K562 (cell line): ENCODE results near the gene ORAI3. TPM values are rescaled to one million over a fixed set of nuclear protein-coding genes. Genes with fewer than 3 reads are reported as not detected.

Source experiments
- ATAC-seq: fragments of 200-7000 bp; cut with Tn5 transposase; 3 replicates; pipeline ENCODE4 v1.9.1; 2020; ENCODE audit warnings: moderate library complexity
- BruUV-seq: library from RNA; stranded (reverse); fragments of 400-500 nt; replicated peaks from 2 replicates; lab custom pipeline; 2021; lab: Mats Ljungman, UMichigan
- CTCF ChIA-PET: fragments of 300-600 bp; formaldehyde crosslinking; extraction: SDS; loops from one replicate; lab custom pipeline; 2021; ENCODE audit warnings: low intra/inter-chr PET ratio; lab: Yijun Ruan, JAX
- POLR2A ChIA-PET: fragments of 300-600, 350-650 bp; sonication (Branson Sonifier 250); formaldehyde crosslinking; extraction: SDS; loops from one replicate; lab custom pipeline; 2021; ENCODE audit warnings: antibody characterized with exemption, inconsistent platforms; lab: Yijun Ruan, JAX
- DNase-seq, 4 experiments: peaks; one replicate each; pipeline versions ENCODE4 v3.0.0 to v3.0.0-alpha.2; 2011 to 2018; ENCODE audit warnings: low spot score in 3 of 4, mixed read lengths in 3 of 4; ENCODE audit errors: extremely low read depth in 1 of 4
- FAIRE-seq: peaks from 2 replicates; lab custom pipeline; 2011; peaks lifted over from hg19 to GRCh38; lab: Jason Lieb, UNC
- H2AFZ ChIP-seq: 2 replicates; pipeline ENCODE4 v1.6.0; 2011; ENCODE audit warnings: low read depth, low read length, control low read depth, inconsistent platforms
- H3K27ac ChIP-seq: fragments of 200-600 bp; 3 replicates; pipeline ENCODE4 v1.8.0; 2011; ENCODE audit warnings: low read depth, mild to moderate bottlenecking, control low read depth, inconsistent platforms, low read length, moderate library complexity, mixed read lengths; ENCODE audit errors: extremely low read depth
- H3K27me3 ChIP-seq, 2 experiments: fragments of 300-600 bp in 1 of 2; 2 replicates in 1 of 2; 3 replicates in 1 of 2; pipeline versions ENCODE4 v1.6.0 to v1.8.0; 2011; ENCODE audit warnings: inconsistent platforms in 2 of 2, low read length in 2 of 2, mild to moderate bottlenecking in 1 of 2, mixed read lengths in 1 of 2, moderate library complexity in 1 of 2; ENCODE audit not compliant: control insufficient read depth in 2 of 2, insufficient read depth in 2 of 2
- H3K36me3 ChIP-seq: fragments of 300-600 bp; 3 replicates; pipeline ENCODE4 v1.8.0; 2011; ENCODE audit warnings: mild to moderate bottlenecking, low read length, inconsistent platforms; ENCODE audit not compliant: control insufficient read depth, insufficient read depth
- H3K4me1 ChIP-seq, 2 experiments: fragments of 200-600 bp in 1 of 2; replicated peaks in 1 of 2; 2 replicates in 1 of 2; 3 replicates in 1 of 2; pipeline versions ENCODE4 v1.5.1 to v1.8.0; 2011; ENCODE audit warnings: inconsistent platforms in 2 of 2, low read length in 2 of 2, mild to moderate bottlenecking in 1 of 2, mixed read lengths in 1 of 2, moderate library complexity in 1 of 2; ENCODE audit not compliant: control insufficient read depth in 2 of 2, insufficient read depth in 2 of 2
- H3K4me2 ChIP-seq: 2 replicates; pipeline ENCODE4 v1.6.1; 2011; ENCODE audit warnings: low read length, control low read depth, inconsistent platforms, mixed read lengths; ENCODE audit not compliant: insufficient read depth
- H3K4me3 ChIP-seq: fragments of 200-600 bp; sonication (generic), shearing (Covaris generic); 2 replicates; pipeline ENCODE4 v1.5.1; 2016; ENCODE audit warnings: control low read depth, inconsistent platforms
- H3K79me2 ChIP-seq: fragments of 200-600 bp; 3 replicates; pipeline ENCODE4 v1.8.0; 2011; ENCODE audit warnings: low read length, inconsistent platforms; ENCODE audit not compliant: control insufficient read depth, insufficient read depth
- H3K9ac ChIP-seq, 2 experiments: 2 replicates each; pipeline versions ENCODE4 v1.6.0 to v1.6.1; 2011; ENCODE audit warnings: low read depth in 2 of 2, low read length in 2 of 2, control low read depth in 1 of 2, inconsistent platforms in 1 of 2, mild to moderate bottlenecking in 1 of 2, mixed read lengths in 1 of 2; ENCODE audit not compliant: insufficient read depth in 1 of 2
- H3K9me1 ChIP-seq: one replicate; pipeline ENCODE4 v1.6.0; 2011; ENCODE audit warnings: inconsistent platforms, mild to moderate bottlenecking, low read length, moderate library complexity; ENCODE audit not compliant: control insufficient read depth, insufficient read depth
- H3K9me3 ChIP-seq: replicated peaks from 2 replicates; pipeline ENCODE4 v1.5.1; 2011; ENCODE audit warnings: low read depth, low read length, inconsistent platforms; ENCODE audit not compliant: control insufficient read depth, insufficient read depth
- H4K20me1 ChIP-seq: replicated peaks from 2 replicates; pipeline ENCODE4 v1.6.1; 2011; ENCODE audit warnings: low read length, inconsistent platforms, mixed read lengths; ENCODE audit not compliant: control insufficient read depth, insufficient read depth
- HNRNPH1 ChIP-seq: fragments of 200-400 bp; formaldehyde crosslinking; optimal IDR thresholded peaks from 2 replicates; pipeline ENCODE3; 2017; ENCODE audit warnings: low read depth, mild to moderate bottlenecking, low read length, moderate library complexity
- KAT2B ChIP-seq: IDR thresholded peaks from one replicate; pipeline ENCODE4 v1.6.1; 2012; ENCODE audit warnings: low read depth, mild to moderate bottlenecking, control low read depth, inconsistent platforms, low read length, moderate library complexity
- MYNN ChIP-seq, 2 experiments: sonication (generic); formaldehyde crosslinking in 1 of 2; IDR thresholded peaks; 2 replicates each; pipeline versions ENCODE4 v1.5.0 to v1.6.1; 2016 to 2020; ENCODE audit warnings: antibody characterized with exemption in 1 of 2, missing genetic modification reagents in 1 of 2
- NFIC ChIP-seq: fragments of 450-650 bp; IDR thresholded peaks from 2 replicates; pipeline ENCODE4 v1.6.1; 2017; ENCODE audit warnings: mild to moderate bottlenecking, inconsistent platforms
- RAD21 ChIP-seq, 2 experiments: fragments of 250-450 bp in 1 of 2; fragments of 450-650 bp in 1 of 2; sonication (Bioruptor Pico) in 1 of 2; formaldehyde crosslinking in 1 of 2; IDR thresholded peaks in 1 of 2; conservative IDR thresholded peaks in 1 of 2; 2 replicates each; pipeline versions ENCODE4 v1.4.0 to v1.8.0; 2020 to 2022; ENCODE audit warnings: mild to moderate bottlenecking in 2 of 2, moderate library complexity in 1 of 2
- WGBS: fragments of 100-300 bp; shearing (Covaris generic); methylation state at CpG from one replicate; pipeline ENCODE4 v1.1.6; 2016; ENCODE audit warnings: low coverage, mixed read lengths; ENCODE audit not compliant: insufficient coverage; ENCODE audit errors: missing lambda C conversion rate; 5-methylcytosine and 5-hydroxymethylcytosine counted together
- in situ Hi-C: fragments of 300-500 bp; cut with MboI; formaldehyde crosslinking; loops from 4 replicates; pipeline ENCODE4 v1.15.0; 2018; ENCODE audit warnings: inconsistent platforms, mixed read lengths
- intact Hi-C: fragments of 100-400 bp; cut with micrococcal nuclease; formaldehyde crosslinking; loops from 2 replicates; pipeline ENCODE4 v1.14.2; 2022
- polyA plus RNA-seq, 8 experiments: library from polyadenylated mRNA; depleted of rRNA in 4 of 8; stranded (reverse) in 5 of 8; unstranded in 3 of 8; fragments of >200 nt; fragmentation: Nextera tagmentation in 2 of 8; fragmentation: Illumina TruSeq in 1 of 8; extraction: Ambion mirVana in 2 of 8; extraction: Trizol in 1 of 8; gene quantifications; 2 replicates each; pipeline versions ENCODE4 v1.2.1 to v1.2.3, GENCODE V29; 2011 to 2014; ENCODE audit warnings: inconsistent platforms in 1 of 8, missing spikeins in 1 of 8
- total RNA-seq, 7 experiments: library from RNA; depleted of rRNA in 6 of 7; stranded (reverse); fragments of >200 nt in 6 of 7; fragmentation: Illumina TruSeq in 2 of 7; extraction: Trizol in 2 of 7; gene quantifications; 2 replicates each; pipeline versions ENCODE4 v1.2.1 to v1.2.3, GENCODE V29; 2011 to 2021; ENCODE audit warnings: low replicate concordance in 1 of 7
- TF ChIP-seq, protein P1 (sequence below): fragments of 450-650 bp; IDR thresholded peaks from 2 replicates; pipeline ENCODE4 v1.6.1; 2016; ENCODE audit warnings: missing biosample characterization, missing genetic modification characterization
- TF ChIP-seq, protein P2 (sequence below): sonication (generic); formaldehyde crosslinking; IDR thresholded peaks from 2 replicates; pipeline ENCODE4 v1.8.1; 2023; ENCODE audit warnings: mild to moderate bottlenecking, missing genetic modification reagents
- TF ChIP-seq, protein P3 (sequence below), 3 experiments: IDR thresholded peaks in 2 of 3; conservative IDR thresholded peaks in 1 of 3; 2 replicates each; pipeline ENCODE4 v1.5.1; 2011 to 2012; ENCODE audit warnings: low read length in 3 of 3, mild to moderate bottlenecking in 3 of 3, control low read depth in 2 of 3, improper control_type of control experiment in 1 of 3, inconsistent platforms in 1 of 3, low read depth in 1 of 3, mixed read lengths in 1 of 3, moderate library complexity in 1 of 3; ENCODE audit not compliant: insufficient read depth in 2 of 3

Gene ORAI3
- total and polyA plus RNA-seq, 9 of the 15 experiments (the other 6 are each of a cell fraction or from before 2014, with no cell fraction given) = 4.9 to 23.3 (median 14.1) TPM

GRCh38 chr16:30971298-30971697, 22.4 kb downstream of the ORAI3 start:
- H3K27ac ChIP-seq = no peak overlapping the region
- H3K4me2 ChIP-seq = no peak overlapping the region
- FAIRE-seq (no peak), DNase-seq (no peak), ATAC-seq (no peak)
- H4K20me1 ChIP-seq = 0 out of 2 replicates have a peak, but pooled peaks cover 5% of the 10 kb centered on the region
- no peaks in the 10 kb centered on the region for H3K27me3 ChIP-seq
- H3K4me1 ChIP-seq = peaks cover 8 to 16% of the 10 kb centered on the region in 2 experiments; a peak in 4 of 5 replicates
- no peak overlapping the region for H3K9ac ChIP-seq
- in situ Hi-C loops (loop anchor here (25.0 kb wide), 1 partner anchor 891 kb away; the partner anchor contains the start of gene ZNF267), intact Hi-C loops (no loop called here)
- no peak for TF ChIP-seq NFIC
- TF ChIP-seq, protein P1, sequence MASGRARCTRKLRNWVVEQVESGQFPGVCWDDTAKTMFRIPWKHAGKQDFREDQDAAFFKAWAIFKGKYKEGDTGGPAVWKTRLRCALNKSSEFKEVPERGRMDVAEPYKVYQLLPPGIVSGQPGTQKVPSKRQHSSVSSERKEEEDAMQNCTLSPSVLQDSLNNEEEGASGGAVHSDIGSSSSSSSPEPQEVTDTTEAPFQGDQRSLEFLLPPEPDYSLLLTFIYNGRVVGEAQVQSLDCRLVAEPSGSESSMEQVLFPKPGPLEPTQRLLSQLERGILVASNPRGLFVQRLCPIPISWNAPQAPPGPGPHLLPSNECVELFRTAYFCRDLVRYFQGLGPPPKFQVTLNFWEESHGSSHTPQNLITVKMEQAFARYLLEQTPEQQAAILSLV = no peak
- no peak overlapping the region for H3K4me3 ChIP-seq
- no TSS peak for BruUV-seq
- H3K9me1 ChIP-seq = no peaks in the 10 kb centered on the region
- H3K9me3 ChIP-seq = no peaks in the 10 kb centered on the region
- peaks cover 90% of the 10 kb centered on the region for H3K36me3 ChIP-seq
- POLR2A ChIA-PET = interaction anchor here (0.6 to 5.6 kb wide), 5 partner anchors 12 to 156 kb away, joined by 3 to 32 read pairs (median 3); partner anchors contain the start of gene HSD3B7
- CTCF ChIA-PET = no interaction called here
- no peak overlapping the region for H2AFZ ChIP-seq
- no peaks in the 10 kb centered on the region for H3K79me2 ChIP-seq
- 90% methylated on average over 11 of the region's 14 CpGs for WGBS

- Histone ChIP-seq H3K9me3 (no peaks in the 10 kb centered on the region), H3K27ac (no peak overlapping the region), H3K79me2 (0 out of 3 replicates have a peak, but pooled peaks cover 4% of the 10 kb centered on the region), H2AFZ (no peak overlapping the region), H3K36me3 (peaks cover 92% of the 10 kb centered on the region), H3K9me1 (no peaks in the 10 kb centered on the region), H4K20me1 (peaks cover 5% of the 10 kb centered on the region; the same call in 1 of the 2 replicates), H3K27me3 (no peaks in the 10 kb centered on the region), H3K4me1 (peaks cover 8 to 20% of the 10 kb centered on the region in 2 experiments; a peak in 4 of 5 replicates), H3K4me3 (no peak overlapping the region), H3K4me2 (no peak overlapping the region), H3K9ac (no peak overlapping the region)
- TF ChIP-seq RAD21 (CRISPR knock-in tag; conservative IDR thresholded peaks at IDR 0.05 in 1 of 2, IDR thresholded peaks at IDR 0.05 in 1 of 2) (0 out of 4 replicates have a peak, but pooled peaks of 1 of the 2 experiments have one; percentile 13), KAT2B (no peak), HNRNPH1 (no peak), MYNN (IDR thresholded peaks at IDR 0.05) (0 out of 2 replicates have a peak, but pooled peaks have one; percentile 23), MYNN (CRISPR knock-in tag; IDR thresholded peaks at IDR 0.05) (no peak)
- TF ChIP-seq, protein P2, sequence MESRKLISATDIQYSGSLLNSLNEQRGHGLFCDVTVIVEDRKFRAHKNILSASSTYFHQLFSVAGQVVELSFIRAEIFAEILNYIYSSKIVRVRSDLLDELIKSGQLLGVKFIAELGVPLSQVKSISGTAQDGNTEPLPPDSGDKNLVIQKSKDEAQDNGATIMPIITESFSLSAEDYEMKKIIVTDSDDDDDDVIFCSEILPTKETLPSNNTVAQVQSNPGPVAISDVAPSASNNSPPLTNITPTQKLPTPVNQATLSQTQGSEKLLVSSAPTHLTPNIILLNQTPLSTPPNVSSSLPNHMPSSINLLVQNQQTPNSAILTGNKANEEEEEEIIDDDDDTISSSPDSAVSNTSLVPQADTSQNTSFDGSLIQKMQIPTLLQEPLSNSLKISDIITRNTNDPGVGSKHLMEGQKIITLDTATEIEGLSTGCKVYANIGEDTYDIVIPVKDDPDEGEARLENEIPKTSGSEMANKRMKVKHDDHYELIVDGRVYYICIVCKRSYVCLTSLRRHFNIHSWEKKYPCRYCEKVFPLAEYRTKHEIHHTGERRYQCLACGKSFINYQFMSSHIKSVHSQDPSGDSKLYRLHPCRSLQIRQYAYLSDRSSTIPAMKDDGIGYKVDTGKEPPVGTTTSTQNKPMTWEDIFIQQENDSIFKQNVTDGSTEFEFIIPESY (CRISPR knock-in tag) = peak; percentile 96
- TF ChIP-seq, protein P3, sequence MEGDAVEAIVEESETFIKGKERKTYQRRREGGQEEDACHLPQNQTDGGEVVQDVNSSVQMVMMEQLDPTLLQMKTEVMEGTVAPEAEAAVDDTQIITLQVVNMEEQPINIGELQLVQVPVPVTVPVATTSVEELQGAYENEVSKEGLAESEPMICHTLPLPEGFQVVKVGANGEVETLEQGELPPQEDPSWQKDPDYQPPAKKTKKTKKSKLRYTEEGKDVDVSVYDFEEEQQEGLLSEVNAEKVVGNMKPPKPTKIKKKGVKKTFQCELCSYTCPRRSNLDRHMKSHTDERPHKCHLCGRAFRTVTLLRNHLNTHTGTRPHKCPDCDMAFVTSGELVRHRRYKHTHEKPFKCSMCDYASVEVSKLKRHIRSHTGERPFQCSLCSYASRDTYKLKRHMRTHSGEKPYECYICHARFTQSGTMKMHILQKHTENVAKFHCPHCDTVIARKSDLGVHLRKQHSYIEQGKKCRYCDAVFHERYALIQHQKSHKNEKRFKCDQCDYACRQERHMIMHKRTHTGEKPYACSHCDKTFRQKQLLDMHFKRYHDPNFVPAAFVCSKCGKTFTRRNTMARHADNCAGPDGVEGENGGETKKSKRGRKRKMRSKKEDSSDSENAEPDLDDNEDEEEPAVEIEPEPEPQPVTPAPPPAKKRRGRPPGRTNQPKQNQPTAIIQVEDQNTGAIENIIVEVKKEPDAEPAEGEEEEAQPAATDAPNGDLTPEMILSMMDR (IDR thresholded peaks at IDR 0.05 in 2 of 3, conservative IDR thresholded peaks at IDR 0.05 in 1 of 3; ENCODE audit: insufficient read depth in 2 of 3, low read depth in 1 of 3, low read length in 3 of 3) = peak; percentile 44 to 88 (median 63)
- intact Hi-C loops = no loop called here
- DNase-seq = no peak
- WGBS = 79% methylated on average over 7 of the region's 7 CpGs
- BruUV-seq = no TSS peak
- ChIA-PET CTCF (interaction anchor here (0.6 kb wide), 1 partner anchor 14 kb away, joined by 3 read pairs; no protein-coding TSS in a partner anchor), POLR2A (interaction anchor here (0.7 to 1.4 kb wide), 3 partner anchors 10 to 279 kb away, joined by 3 to 4 read pairs (median 3); no protein-coding TSS in a partner anchor)
- in situ Hi-C loops = loop anchor here (25.0 kb wide), 1 partner anchor 889 kb away; the partner anchor contains the start of gene ZNF267
- ATAC-seq = peak; percentile 69
- FAIRE-seq = no peak
Observed at GRCh38 chr16:30972872-30973271, 24.0 kb downstream of the ORAI3 start.
